Gastrocnemius medialis (tissue), 4 donors: ENCODE results near the gene NLRP6. TPM values are rescaled to one million over a fixed set of nuclear protein-coding genes. Genes with fewer than 3 reads are reported as not detected.
"Not testable (repeated sequence)": the region's sequence is repeated elsewhere in the genome, so short reads cannot be mapped to it uniquely, and the experiment has no call there.

ENCODE experiments used
- ATAC-seq, 2 donors: fragments of 150-250 bp; one replicate each; pipeline ENCODE4 v1.9.1; 2016
- DNase-seq, 2 donors: peaks; one replicate each; pipeline ENCODE4 v3.0.0-alpha.2; 2019
- H3K27ac ChIP-seq, 4 donors: fragments of 200-600 bp; sonication (generic); 1 replicate in 1 of 4; 2 replicates in 3 of 4; pipeline ENCODE4 v1.5.1; 2016 to 2018; ENCODE audit warnings: mild to moderate bottlenecking in 2 of 4, moderate library complexity in 1 of 4
- H3K27me3 ChIP-seq, 3 donors: fragments of 200-600 bp; sonication (generic) in 2 of 3; 1 replicate in 1 of 3; 2 replicates in 2 of 3; pipeline versions ENCODE4 v1.5.1 to v1.6.0; 2016 to 2019; ENCODE audit warnings: mild to moderate bottlenecking in 1 of 3, moderate library complexity in 1 of 3
- H3K36me3 ChIP-seq, 2 donors: fragments of 200-600 bp; sonication (generic) in 1 of 2; one replicate each; pipeline ENCODE4 v1.5.1; 2017 to 2018
- H3K4me1 ChIP-seq, 2 donors: fragments of 200-600 bp; sonication (generic) in 1 of 2; one replicate each; pipeline ENCODE4 v1.5.1; 2016 to 2017; ENCODE audit warnings: mild to moderate bottlenecking in 2 of 2
- H3K4me3 ChIP-seq, 4 donors: fragments of 200-600 bp; sonication (generic) in 3 of 4; 1 replicate in 1 of 4; 2 replicates in 3 of 4; pipeline ENCODE4 v1.5.1; 2016 to 2019; ENCODE audit warnings: mild to moderate bottlenecking in 2 of 4
- H3K9me3 ChIP-seq, 3 donors: fragments of 200-600 bp; sonication (generic) in 2 of 3; 1 replicate in 1 of 3; 2 replicates in 2 of 3; pipeline ENCODE4 v1.5.1; 2016 to 2019
- CTCF ChIP-seq, 5 experiments: fragments of 450-650 bp in 3 of 5; fragments of 200-600 bp in 2 of 5; sonication (generic) in 2 of 5; IDR thresholded peaks in 4 of 5; conservative IDR thresholded peaks in 1 of 5; 1 replicate in 4 of 5; 2 replicates in 1 of 5; pipeline ENCODE4 v1.5.1; 2016 to 2019; ENCODE audit warnings: antibody characterized with exemption in 5 of 5, mild to moderate bottlenecking in 3 of 5, moderate library complexity in 3 of 5
- POLR2A ChIP-seq, 2 donors: fragments of 450-650 bp; IDR thresholded peaks; one replicate each; pipeline ENCODE4 v1.6.1; 2017; ENCODE audit warnings: antibody characterized with exemption in 2 of 2, mild to moderate bottlenecking in 2 of 2, moderate library complexity in 2 of 2
- in situ Hi-C, 4 donors: fragments of 200-750 bp; cut with MboI; loops; one replicate each; pipeline versions ENCODE4 v1.15.0 to v1.8.0; 2017; ENCODE audit warnings: low sequenced_read_pairs in 4 of 4
- intact Hi-C: fragments of 100-400 bp; cut with DNase I; formaldehyde crosslinking; loops from one replicate; pipeline ENCODE4 v1.15.1; 2023; ENCODE audit warnings: low total_unique reads
- total RNA-seq, 4 donors: library from RNA; depleted of rRNA; stranded (reverse); fragments of >200 nt; gene quantifications; one replicate each; pipeline versions ENCODE4 v1.1.0 to v1.2.3, GENCODE V29; 2016

NLRP6 gene
- total RNA-seq, 4 donors from 2014 or later = 0.09 TPM; not detected in 3

DNA sequence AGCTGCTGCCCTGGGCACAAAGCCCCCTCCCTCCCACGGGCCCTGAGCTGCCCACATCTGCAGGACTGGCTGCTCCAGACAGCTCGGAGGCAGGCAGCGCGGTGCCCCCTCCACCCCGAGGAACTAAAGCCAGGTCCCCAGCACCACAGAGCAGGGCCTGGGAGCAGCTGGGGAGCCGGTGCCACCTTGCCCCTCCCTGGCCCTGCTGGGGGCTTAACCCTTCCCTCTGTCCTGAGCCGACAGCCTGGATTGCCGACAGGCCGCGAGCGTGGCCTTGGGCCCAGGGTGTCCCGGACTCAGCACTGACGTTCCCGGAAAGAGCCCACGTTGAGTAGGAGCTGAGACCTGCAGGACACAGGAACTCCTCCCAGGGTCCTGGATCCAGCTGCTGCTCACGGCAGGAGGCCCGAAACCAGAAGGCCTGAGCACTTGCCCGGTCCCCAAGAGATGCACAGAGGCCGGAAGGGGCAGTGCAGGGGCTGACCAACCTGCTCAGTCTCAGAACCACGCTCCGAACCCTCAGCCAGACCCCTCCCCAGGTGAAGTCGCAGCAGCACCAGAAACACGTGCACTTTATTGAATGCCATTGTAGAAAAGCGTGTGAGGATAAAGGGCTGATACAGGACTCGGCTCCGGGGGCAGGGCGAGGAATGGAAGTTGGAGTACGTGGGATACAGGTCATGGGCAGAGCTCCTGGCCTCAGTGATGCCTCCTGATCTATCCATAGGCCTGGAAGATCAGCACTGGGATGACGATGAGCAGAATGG, 41.1 kb downstream of the NLRP6 start:
- ATAC-seq = peak; percentile 9 to 13
- peaks cover 2 to 28% (median 5%) of the 10 kb centered on the region in 3 donors for H3K27me3 ChIP-seq
- peak overlapping the region; percentile 79 to 91 (median 83) for H3K27ac ChIP-seq
- peak overlapping the region; percentile 56 to 73 (median 66) for H3K4me3 ChIP-seq
- intact Hi-C loops, H3K9me3 ChIP-seq, H3K36me3 ChIP-seq, in situ Hi-C loops, H3K4me1 ChIP-seq, DNase-seq: not testable (repeated sequence)

DNA sequence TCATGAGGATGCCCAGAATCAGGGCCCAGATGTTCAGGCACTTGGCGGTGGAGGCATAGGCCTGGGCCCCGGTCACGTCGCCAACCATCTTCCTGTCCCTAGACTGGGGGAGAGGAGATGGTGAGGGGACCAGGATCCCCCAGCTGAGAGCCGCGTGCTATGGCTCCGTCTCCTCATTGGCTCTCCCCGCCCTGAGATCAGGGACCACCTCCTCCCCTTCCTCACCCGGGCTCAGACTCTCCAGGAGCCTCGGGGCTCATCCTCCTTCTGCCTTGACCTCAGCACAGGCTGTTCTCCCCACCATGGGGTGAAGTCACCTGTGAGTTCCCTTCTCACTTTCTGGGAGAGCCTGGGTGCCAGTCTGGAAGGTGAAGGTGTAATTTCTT, 41.7 kb downstream of the NLRP6 start:
- Histone ChIP-seq H3K4me3 (peak overlapping the region; percentile 56 to 73 (median 66)), H3K27me3 (peaks cover 2 to 28% (median 5%) of the 10 kb centered on the region in 3 donors), H3K27ac (peak overlapping the region; percentile 80 to 91 (median 86))
- H3K9me3 ChIP-seq, H3K36me3 ChIP-seq, ATAC-seq, DNase-seq, intact Hi-C loops, H3K4me1 ChIP-seq, in situ Hi-C loops: not testable (repeated sequence)

GRCh38 chr11:324156-324555, 45.9 kb downstream of the NLRP6 start:
- Histone ChIP-seq H3K4me3 (no peak overlapping the region), H3K4me1 (peaks cover 18 to 33% of the 10 kb centered on the region in 2 donors), H3K9me3 (no peaks in the 10 kb centered on the region), H3K27me3 (peaks cover under 1 to 5% (median 2%) of the 10 kb centered on the region in 3 donors), H3K36me3 (no peaks in the 10 kb centered on the region), H3K27ac (peak overlapping the region; percentile 67 to 89 (median 80))
- TF ChIP-seq POLR2A (IDR thresholded peaks at IDR 0.05) (no peak), CTCF (IDR thresholded peaks at IDR 0.05 in 4 of 5, conservative IDR thresholded peaks at IDR 0.05 in 1 of 5) (no peak)
- in situ Hi-C loops = no loop called here
- DNase-seq (no peak), ATAC-seq (no peak)
- intact Hi-C loops = no loop called here

DNA sequence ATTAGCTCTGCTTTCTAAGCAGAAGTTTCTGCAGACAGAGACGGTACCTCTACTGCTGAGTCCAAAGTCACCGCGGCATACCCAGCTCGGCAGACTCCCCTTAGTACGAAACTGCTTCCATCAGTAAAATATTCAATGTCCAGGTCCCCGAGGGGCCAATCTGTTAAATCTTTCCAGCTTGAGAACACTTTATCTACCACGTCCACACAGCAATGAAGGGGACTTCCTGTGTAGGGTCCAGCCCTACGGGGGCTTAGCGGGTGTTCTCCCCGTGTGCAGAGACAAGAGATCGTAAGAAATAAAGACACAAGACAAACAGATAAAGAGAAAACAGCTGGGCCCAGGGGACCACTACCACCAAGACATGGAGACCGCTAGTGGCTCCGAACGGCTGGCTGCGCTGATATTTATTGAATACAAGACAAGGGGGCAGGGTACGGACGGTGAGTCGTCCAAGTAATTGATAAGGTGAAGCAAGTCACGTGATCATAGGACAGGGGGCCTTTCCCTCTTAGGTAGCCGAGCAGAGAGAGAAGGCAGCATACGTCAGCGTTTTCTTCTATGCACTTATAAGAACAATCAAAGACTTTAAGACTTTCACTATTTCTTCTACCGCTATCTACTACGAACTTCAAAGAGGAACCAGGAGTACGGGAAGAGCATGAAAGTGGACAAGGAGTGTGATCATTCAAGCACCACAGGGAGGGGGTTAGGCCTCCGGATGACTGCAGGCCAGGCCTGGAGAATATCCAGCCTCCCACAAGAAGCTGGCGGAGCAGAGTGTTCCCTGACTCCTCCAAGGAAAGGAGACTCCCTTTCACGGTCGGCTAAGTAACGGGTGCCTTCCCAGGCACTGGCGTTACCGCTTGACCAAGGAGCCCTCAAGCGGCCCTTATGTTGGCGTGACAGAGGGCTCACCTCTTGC, 46.6 kb downstream of the NLRP6 start:
- H3K9me3 ChIP-seq, intact Hi-C loops, in situ Hi-C loops, ATAC-seq, H3K36me3 ChIP-seq, H3K27me3 ChIP-seq: not testable (repeated sequence)
- Histone ChIP-seq H3K4me3 (peak overlapping the region in 3 of 4 donors; percentile 1 to 22 (median 10)), H3K4me1 (peaks cover 18 to 33% of the 10 kb centered on the region in 2 donors), H3K27ac (peak overlapping the region; percentile 79 to 89 (median 84))
- peak in 1 of 2 donors; percentile 74 for DNase-seq

GRCh38 chr11:325796-326591, 47.8 kb downstream of the NLRP6 start:
- H3K4me1 ChIP-seq = peaks cover 18 to 33% of the 10 kb centered on the region in 2 donors
- no peaks in the 10 kb centered on the region for H3K9me3 ChIP-seq
- H3K27me3 ChIP-seq = no peaks in the 10 kb centered on the region
- H3K27ac ChIP-seq = peak overlapping the region; percentile 79 to 89 (median 84)
- no peaks in the 10 kb centered on the region for H3K36me3 ChIP-seq
- no peak for TF ChIP-seq CTCF (IDR thresholded peaks at IDR 0.05 in 4 of 5, conservative IDR thresholded peaks at IDR 0.05 in 1 of 5)
- no peak for TF ChIP-seq POLR2A (IDR thresholded peaks at IDR 0.05)
- H3K4me3 ChIP-seq = no peak overlapping the region
- no peak for DNase-seq
- in situ Hi-C loops (no loop called here), intact Hi-C loops (no loop called here)
- ATAC-seq = no peak
